ENCODE measurements around the gene IL2RA. TPM values are rescaled to one million over a fixed set of nuclear protein-coding genes. Genes with fewer than 3 reads are reported as not detected.

The IL2RA gene
- total RNA-seq, 1 experiment from 2014 or later: not detected

DNA sequence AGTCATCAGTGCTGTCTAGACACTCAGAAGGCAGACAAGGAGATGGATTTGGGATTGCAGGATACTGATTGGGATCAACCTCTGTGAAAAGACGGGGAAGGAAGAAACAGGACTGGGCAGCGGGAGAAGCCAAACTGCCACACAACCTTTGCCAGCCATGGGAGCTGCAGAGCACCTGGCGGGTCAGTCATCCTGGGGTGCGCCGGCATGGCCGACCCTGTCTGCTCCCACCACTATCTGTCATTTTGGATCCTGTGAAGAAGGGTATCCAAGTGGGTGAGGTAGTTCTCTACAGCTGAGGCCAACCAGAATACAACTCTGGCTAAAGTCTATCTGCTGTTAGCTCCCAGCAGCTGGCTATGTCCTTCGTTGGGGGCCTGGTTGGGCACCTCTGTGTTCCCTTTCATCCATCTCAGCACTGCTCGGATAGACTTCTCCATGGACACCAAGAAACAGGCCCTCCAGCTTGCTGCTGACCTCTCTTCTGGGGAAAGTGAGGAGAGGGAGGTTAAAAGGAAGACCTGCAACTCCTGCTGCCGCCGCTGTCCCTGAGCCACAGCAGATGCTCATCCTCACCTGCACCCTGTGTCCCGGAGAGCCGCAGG, 15.0 kb upstream of the IL2RA start:
- H3K9me3 ChIP-seq (ENCODE audit: low read depth, low read length, poor library complexity, severe bottlenecking): no peaks in the 10 kb centered on the region
- intact Hi-C loops (cut with micrococcal nuclease; ENCODE audit: unreplicated experiment): no loop called here
- no peaks in the 10 kb centered on the region for H3K4me1 ChIP-seq (ENCODE audit: insufficient read depth, low read length, poor library complexity, severe bottlenecking)
- no peak overlapping the region for H3K4me3 ChIP-seq (ENCODE audit: low read depth, low read length, poor library complexity, severe bottlenecking)
- ChIA-PET POLR2A (ENCODE audit: low non-redundant PET) (no interaction called here), CTCF (no interaction called here)
- H3K36me3 ChIP-seq (ENCODE audit: insufficient read depth, low read length, poor library complexity, severe bottlenecking): no peaks in the 10 kb centered on the region
- H3K27ac ChIP-seq (ENCODE audit: low read depth, low read length, poor library complexity, severe bottlenecking): no peak overlapping the region
- DNase-seq (ENCODE audit: low spot score): no peak
- BruUV-seq (replicated peaks): no TSS peak
- no peak for TF ChIP-seq EZH2 (IDR thresholded peaks at IDR 0.05; ENCODE audit: borderline replicate concordance, low read depth, low read length, poor library complexity, severe bottlenecking)
- TF ChIP-seq, protein P1, sequence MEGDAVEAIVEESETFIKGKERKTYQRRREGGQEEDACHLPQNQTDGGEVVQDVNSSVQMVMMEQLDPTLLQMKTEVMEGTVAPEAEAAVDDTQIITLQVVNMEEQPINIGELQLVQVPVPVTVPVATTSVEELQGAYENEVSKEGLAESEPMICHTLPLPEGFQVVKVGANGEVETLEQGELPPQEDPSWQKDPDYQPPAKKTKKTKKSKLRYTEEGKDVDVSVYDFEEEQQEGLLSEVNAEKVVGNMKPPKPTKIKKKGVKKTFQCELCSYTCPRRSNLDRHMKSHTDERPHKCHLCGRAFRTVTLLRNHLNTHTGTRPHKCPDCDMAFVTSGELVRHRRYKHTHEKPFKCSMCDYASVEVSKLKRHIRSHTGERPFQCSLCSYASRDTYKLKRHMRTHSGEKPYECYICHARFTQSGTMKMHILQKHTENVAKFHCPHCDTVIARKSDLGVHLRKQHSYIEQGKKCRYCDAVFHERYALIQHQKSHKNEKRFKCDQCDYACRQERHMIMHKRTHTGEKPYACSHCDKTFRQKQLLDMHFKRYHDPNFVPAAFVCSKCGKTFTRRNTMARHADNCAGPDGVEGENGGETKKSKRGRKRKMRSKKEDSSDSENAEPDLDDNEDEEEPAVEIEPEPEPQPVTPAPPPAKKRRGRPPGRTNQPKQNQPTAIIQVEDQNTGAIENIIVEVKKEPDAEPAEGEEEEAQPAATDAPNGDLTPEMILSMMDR (conservative IDR thresholded peaks at IDR 0.05; ENCODE audit: low read depth, low read length): no peak
- H3K27me3 ChIP-seq (replicated peaks; ENCODE audit: insufficient read depth, low read depth, low read length, poor library complexity): peaks cover 53% of the 10 kb centered on the region

DNA sequence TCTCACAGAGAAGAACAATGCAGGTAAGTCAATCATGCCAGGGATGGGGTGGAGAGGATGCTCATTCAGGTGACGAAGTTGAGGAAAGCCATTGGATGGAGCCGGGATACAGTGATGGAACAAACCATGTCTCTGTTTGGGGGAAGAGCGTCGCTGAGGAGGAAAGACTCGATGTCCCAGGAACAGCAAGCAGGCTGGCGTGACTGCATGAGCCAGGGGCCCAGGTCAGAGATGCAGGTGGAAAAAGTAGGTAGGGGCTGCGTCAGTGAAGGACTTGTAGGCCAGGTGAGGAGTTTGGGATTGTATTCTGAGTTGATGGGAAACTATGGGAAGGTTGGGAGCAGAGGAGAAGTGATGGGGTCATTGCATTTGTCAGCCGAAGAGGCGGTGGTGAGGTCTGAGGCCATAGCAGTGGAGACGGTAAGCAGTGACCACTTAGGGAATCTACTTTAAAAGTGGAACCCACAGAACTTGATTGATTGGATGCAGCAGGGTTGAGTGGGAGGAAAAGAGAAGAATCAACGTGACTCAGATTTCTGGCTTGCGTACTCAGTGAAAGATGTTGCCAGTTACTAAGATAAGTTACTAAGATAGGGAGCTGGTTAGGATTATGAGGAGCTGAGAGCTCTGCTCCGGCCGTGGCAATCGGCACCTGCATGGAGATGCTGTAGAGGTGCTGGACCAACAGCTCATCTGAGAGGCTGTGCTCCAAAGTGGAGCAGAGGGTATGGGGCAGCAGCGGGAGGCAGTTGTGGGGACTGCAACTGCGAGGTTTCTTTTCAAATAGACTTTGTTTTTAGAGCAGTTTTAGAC, 12.5 kb upstream of the IL2RA start:
- CTCF ChIA-PET: no interaction called here
- no TSS peak for BruUV-seq (replicated peaks)
- H3K9me3 ChIP-seq (ENCODE audit: low read depth, low read length, poor library complexity, severe bottlenecking): no peaks in the 10 kb centered on the region
- H3K4me3 ChIP-seq (ENCODE audit: low read depth, low read length, poor library complexity, severe bottlenecking): no peak overlapping the region
- no peak overlapping the region for H3K27ac ChIP-seq (ENCODE audit: low read depth, low read length, poor library complexity, severe bottlenecking)
- POLR2A ChIA-PET (ENCODE audit: low non-redundant PET): no interaction called here
- intact Hi-C loops (cut with micrococcal nuclease; ENCODE audit: unreplicated experiment): no loop called here
- H3K36me3 ChIP-seq (ENCODE audit: insufficient read depth, low read length, poor library complexity, severe bottlenecking): no peaks in the 10 kb centered on the region
- H3K27me3 ChIP-seq (replicated peaks; ENCODE audit: insufficient read depth, low read depth, low read length, poor library complexity): peaks cover 54% of the 10 kb centered on the region
- no peak for DNase-seq (ENCODE audit: low spot score)
- no peaks in the 10 kb centered on the region for H3K4me1 ChIP-seq (ENCODE audit: insufficient read depth, low read length, poor library complexity, severe bottlenecking)
- no peak for TF ChIP-seq EZH2 (IDR thresholded peaks at IDR 0.05; ENCODE audit: borderline replicate concordance, low read depth, low read length, poor library complexity, severe bottlenecking)
- TF ChIP-seq, protein P1 (conservative IDR thresholded peaks at IDR 0.05; ENCODE audit: low read depth, low read length): no peak

DNA sequence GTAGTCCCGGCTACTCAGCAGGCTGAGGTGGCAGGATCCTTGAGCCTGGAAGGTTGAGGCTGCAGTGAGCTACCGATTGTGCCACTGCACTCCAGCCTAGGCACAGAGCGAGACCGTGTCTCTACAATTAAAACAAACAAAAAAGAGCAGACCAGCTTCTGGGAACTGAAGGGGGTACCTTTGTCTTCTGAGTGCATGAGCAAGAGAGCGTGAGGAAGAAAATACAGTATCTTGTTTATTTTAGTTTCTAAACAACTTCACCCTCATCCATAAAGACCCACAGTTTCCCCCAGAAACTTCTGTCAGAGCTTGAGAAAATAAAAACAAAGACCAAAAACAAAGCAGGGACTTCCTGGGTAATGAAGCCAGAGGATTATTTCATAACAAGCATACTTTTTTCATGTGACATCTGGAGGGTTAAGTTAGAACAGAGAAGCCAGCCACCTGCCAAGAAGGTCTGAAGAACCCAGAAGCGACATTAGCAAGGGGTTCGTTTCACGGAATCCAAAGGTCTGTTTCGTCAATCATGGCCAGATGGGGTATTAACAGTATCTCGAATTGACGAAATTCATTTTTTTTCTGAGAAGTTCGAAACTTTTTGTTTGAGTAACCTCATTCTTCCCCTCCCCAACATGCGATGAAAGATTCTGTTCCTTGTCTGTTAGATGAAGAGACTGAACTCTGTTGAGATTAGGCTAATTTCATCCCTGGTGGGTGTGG, 10.2 kb upstream of the IL2RA start:
- H3K27me3 ChIP-seq (replicated peaks; ENCODE audit: insufficient read depth, low read depth, low read length, poor library complexity): peaks cover 49% of the 10 kb centered on the region
- BruUV-seq (replicated peaks): no TSS peak
- no peaks in the 10 kb centered on the region for H3K9me3 ChIP-seq (ENCODE audit: low read depth, low read length, poor library complexity, severe bottlenecking)
- TF ChIP-seq, protein P1 (conservative IDR thresholded peaks at IDR 0.05; ENCODE audit: low read depth, low read length): no peak
- no peak for TF ChIP-seq EZH2 (IDR thresholded peaks at IDR 0.05; ENCODE audit: borderline replicate concordance, low read depth, low read length, poor library complexity, severe bottlenecking)
- H3K36me3 ChIP-seq (ENCODE audit: insufficient read depth, low read length, poor library complexity, severe bottlenecking): no peaks in the 10 kb centered on the region
- H3K27ac ChIP-seq (ENCODE audit: low read depth, low read length, poor library complexity, severe bottlenecking): no peak overlapping the region
- no peak overlapping the region for H3K4me3 ChIP-seq (ENCODE audit: low read depth, low read length, poor library complexity, severe bottlenecking)
- CTCF ChIA-PET: no interaction called here
- no peak for DNase-seq (ENCODE audit: low spot score)
- H3K4me1 ChIP-seq (ENCODE audit: insufficient read depth, low read length, poor library complexity, severe bottlenecking): no peaks in the 10 kb centered on the region
- intact Hi-C loops (cut with micrococcal nuclease; ENCODE audit: unreplicated experiment): no loop called here
- POLR2A ChIA-PET (ENCODE audit: low non-redundant PET): no interaction called here

All from A673 (cell line).